Thyroid gland (tissue), 4 donors: Measurements from ENCODE around the gene SLC38A11.

Experiments used
- CTCF ChIP-seq, 6 experiments: fragments of 200-600 bp in 3 of 6; fragments of 450-650 bp in 3 of 6; sonication (generic) in 3 of 6; IDR thresholded peaks; one replicate each; pipeline ENCODE4 v1.5.1; 2016 to 2019; ENCODE audit warnings: antibody characterized with exemption in 6 of 6, mild to moderate bottlenecking in 2 of 6, inconsistent platforms in 1 of 6, moderate library complexity in 1 of 6
- POLR2A ChIP-seq, 2 donors: fragments of 450-650 bp; IDR thresholded peaks; one replicate each; pipeline ENCODE4 v1.6.1; 2017; ENCODE audit warnings: antibody characterized with exemption in 2 of 2, mild to moderate bottlenecking in 2 of 2, moderate library complexity in 1 of 2

- TF ChIP-seq CTCF (IDR thresholded peaks at IDR 0.05) (no peak), POLR2A (IDR thresholded peaks at IDR 0.05) (no peak)
These were observed 87.4 kb downstream of the SLC38A11 start for GRCh38 chr2:164867779-164868397.
